DOHH2 (cell line): ENCODE measurements around the gene INTS2.

Experiments
- H3F3A ChIP-seq: fragments of 200-600 bp; sonication (generic), shearing (Covaris generic); 2 replicates; pipeline ENCODE4 v1.6.0; 2016; ENCODE audit warnings: antibody characterized with exemption, mild to moderate bottlenecking; ENCODE audit not compliant: control insufficient read depth, insufficient read depth
- H3K27ac ChIP-seq: fragments of 200-600 bp; sonication (generic); 2 replicates; pipeline ENCODE4 v1.5.1; 2014; ENCODE audit warnings: low read depth, mild to moderate bottlenecking, low read length, moderate library complexity
- H3K27me3 ChIP-seq: fragments of 200-600 bp; sonication (generic); 2 replicates; pipeline ENCODE4 v1.6.1; 2014; ENCODE audit warnings: mild to moderate bottlenecking, low read length, mixed read lengths; ENCODE audit not compliant: control insufficient read depth
- H3K36me3 ChIP-seq: fragments of 200-600 bp; sonication (generic); 2 replicates; pipeline ENCODE4 v1.6.1; 2014; ENCODE audit warnings: mild to moderate bottlenecking, low read length, moderate library complexity, mixed read lengths; ENCODE audit not compliant: control insufficient read depth
- H3K4me1 ChIP-seq: fragments of 200-600 bp; sonication (generic); 2 replicates; pipeline ENCODE4 v1.6.1; 2014; ENCODE audit warnings: mild to moderate bottlenecking, low read length, mixed read lengths; ENCODE audit not compliant: control insufficient read depth
- H3K4me2 ChIP-seq: fragments of 200-600 bp; sonication (generic); 2 replicates; pipeline ENCODE4 v1.6.0; 2014; ENCODE audit warnings: mild to moderate bottlenecking, low read length, moderate library complexity
- H3K4me3 ChIP-seq: fragments of 200-600 bp; sonication (generic); 2 replicates; pipeline ENCODE4 v1.5.1; 2014; ENCODE audit warnings: mild to moderate bottlenecking, low read length, mixed read lengths
- H3K79me2 ChIP-seq: fragments of 200-600 bp; sonication (generic); 2 replicates; pipeline ENCODE4 v1.6.1; 2014; ENCODE audit warnings: mild to moderate bottlenecking, low read length, mixed read lengths; ENCODE audit not compliant: control insufficient read depth
- H3K9me2 ChIP-seq: fragments of 200-600 bp; sonication (generic); replicated peaks from 2 replicates; pipeline ENCODE4 v1.6.1; 2014; ENCODE audit warnings: mild to moderate bottlenecking, low read length, mixed read lengths; ENCODE audit not compliant: control insufficient read depth
- H3K9me3 ChIP-seq: fragments of 200-600 bp; sonication (generic); 2 replicates; pipeline ENCODE4 v1.6.1; 2014; ENCODE audit warnings: antibody characterized with exemption, low read length, mixed read lengths; ENCODE audit not compliant: control insufficient read depth, insufficient read depth
- H4K20me1 ChIP-seq: fragments of 200-600 bp; sonication (generic); 2 replicates; pipeline ENCODE4 v1.6.0; 2014; ENCODE audit warnings: low read depth, mild to moderate bottlenecking, antibody characterized with exemption, low read length, moderate library complexity; ENCODE audit not compliant: control insufficient read depth, insufficient read depth
- CTCF ChIP-seq: fragments of 200-600 bp; sonication (generic); IDR thresholded peaks from one replicate; pipeline ENCODE4 v1.5.1; 2014; ENCODE audit warnings: antibody characterized with exemption, mild to moderate bottlenecking, low read depth, low read length; ENCODE audit not compliant: poor library complexity, severe bottlenecking
- EZH2phosphoT487 ChIP-seq: fragments of 200-600 bp; sonication (generic); IDR thresholded peaks from 2 replicates; pipeline ENCODE4 v1.6.1; 2017; ENCODE audit warnings: borderline replicate concordance, mild to moderate bottlenecking, antibody characterized with exemption, low read length, moderate library complexity, mixed read lengths

The INTS2 gene

GRCh38 chr17:61955619-61956018 is 27.8 kb upstream of the INTS2 start:
- H3K79me2 ChIP-seq, result no peaks in the 10 kb centered on the region
- TF ChIP-seq EZH2phosphoT487 (no peak), CTCF (no peak)
- no peak overlapping the region for H3K27ac ChIP-seq
- H3K9me2 ChIP-seq, result no peaks in the 10 kb centered on the region
- peaks cover 76% of the 10 kb centered on the region for H3K36me3 ChIP-seq
- H3K4me3 ChIP-seq, result no peak overlapping the region
- no peaks in the 10 kb centered on the region for H3K9me3 ChIP-seq
- H3F3A ChIP-seq, result no peaks in the 10 kb centered on the region; the same call in 1 of the 2 replicates
- H3K4me1 ChIP-seq, result no peaks in the 10 kb centered on the region
- no peak overlapping the region for H3K4me2 ChIP-seq
- no peaks in the 10 kb centered on the region for H4K20me1 ChIP-seq
- no peaks in the 10 kb centered on the region for H3K27me3 ChIP-seq

GRCh38 chr17:61947367-61948078 is 19.7 kb upstream of the INTS2 start:
- Histone ChIP-seq H3K79me2 (no peaks in the 10 kb centered on the region), H3K36me3 (peaks cover 84% of the 10 kb centered on the region), H3K9me2 (no peaks in the 10 kb centered on the region), H3K27ac (no peak overlapping the region), H3K9me3 (no peaks in the 10 kb centered on the region), H3K4me2 (no peak overlapping the region), H3F3A (no peaks in the 10 kb centered on the region), H3K4me1 (no peaks in the 10 kb centered on the region), H4K20me1 (no peaks in the 10 kb centered on the region), H3K27me3 (no peaks in the 10 kb centered on the region), H3K4me3 (no peak overlapping the region)
- TF ChIP-seq EZH2phosphoT487, result no peak
- TF ChIP-seq CTCF, result no peak

- no peaks in the 10 kb centered on the region for H3K9me2 ChIP-seq
- peaks cover 73% of the 10 kb centered on the region for H3K36me3 ChIP-seq
- no peaks in the 10 kb centered on the region for H3F3A ChIP-seq
- no peak overlapping the region for H3K27ac ChIP-seq
- no peaks in the 10 kb centered on the region for H4K20me1 ChIP-seq
- H3K4me1 ChIP-seq, result no peaks in the 10 kb centered on the region
- TF ChIP-seq CTCF (no peak), EZH2phosphoT487 (no peak)
- no peaks in the 10 kb centered on the region for H3K9me3 ChIP-seq
- H3K4me2 ChIP-seq, result no peak overlapping the region
- H3K27me3 ChIP-seq, result no peaks in the 10 kb centered on the region
- no peak overlapping the region for H3K4me3 ChIP-seq
- no peaks in the 10 kb centered on the region for H3K79me2 ChIP-seq
Measured at GRCh38 chr17:61946359-61946758, 18.6 kb upstream of the INTS2 start.
